Skeletal muscle tissue (tissue), 4 donors: ENCODE results near the gene DENND1A. TPM values are rescaled to one million over a fixed set of nuclear protein-coding genes. Genes with fewer than 3 reads are reported as not detected.

Experiments used
- H3K27ac ChIP-seq: one replicate; pipeline ENCODE4 v1.7.0; 2013; ENCODE audit warnings: mild to moderate bottlenecking, low read depth, low read length, inconsistent platforms
- H3K27me3 ChIP-seq, 3 donors: one replicate each; pipeline ENCODE4 v1.7.0; 2013; ENCODE audit warnings: low read length in 3 of 3; ENCODE audit not compliant: control insufficient read depth in 3 of 3, insufficient read depth in 3 of 3
- H3K36me3 ChIP-seq, 3 donors: one replicate each; pipeline ENCODE4 v1.7.0; 2013; ENCODE audit warnings: low read length in 3 of 3; ENCODE audit not compliant: control insufficient read depth in 3 of 3, insufficient read depth in 3 of 3
- H3K4me1 ChIP-seq, 3 donors: one replicate each; pipeline ENCODE4 v1.7.0; 2013; ENCODE audit warnings: low read length in 3 of 3, mild to moderate bottlenecking in 3 of 3; ENCODE audit not compliant: control insufficient read depth in 3 of 3, insufficient read depth in 3 of 3
- H3K4me3 ChIP-seq, 3 donors: one replicate each; pipeline ENCODE4 v1.7.0; 2013; ENCODE audit warnings: low read length in 3 of 3
- H3K9ac ChIP-seq, 3 donors: one replicate each; pipeline ENCODE4 v1.7.0; 2013; ENCODE audit warnings: low read length in 3 of 3, mild to moderate bottlenecking in 3 of 3, moderate library complexity in 2 of 3, low read depth in 1 of 3
- H3K9me3 ChIP-seq, 3 donors: one replicate each; pipeline ENCODE4 v1.7.0; 2013; ENCODE audit warnings: low read length in 3 of 3; ENCODE audit not compliant: control insufficient read depth in 3 of 3
- total RNA-seq: library from RNA; depleted of rRNA; stranded (reverse); fragments of >200 nt; gene quantifications from one replicate; pipeline ENCODE4 v1.2.3, GENCODE V29; 2014
- donor health status: Osteomylitis.

The DENND1A gene
- total RNA-seq, 1 donor from 2014 or later = 23.5 TPM

DNA sequence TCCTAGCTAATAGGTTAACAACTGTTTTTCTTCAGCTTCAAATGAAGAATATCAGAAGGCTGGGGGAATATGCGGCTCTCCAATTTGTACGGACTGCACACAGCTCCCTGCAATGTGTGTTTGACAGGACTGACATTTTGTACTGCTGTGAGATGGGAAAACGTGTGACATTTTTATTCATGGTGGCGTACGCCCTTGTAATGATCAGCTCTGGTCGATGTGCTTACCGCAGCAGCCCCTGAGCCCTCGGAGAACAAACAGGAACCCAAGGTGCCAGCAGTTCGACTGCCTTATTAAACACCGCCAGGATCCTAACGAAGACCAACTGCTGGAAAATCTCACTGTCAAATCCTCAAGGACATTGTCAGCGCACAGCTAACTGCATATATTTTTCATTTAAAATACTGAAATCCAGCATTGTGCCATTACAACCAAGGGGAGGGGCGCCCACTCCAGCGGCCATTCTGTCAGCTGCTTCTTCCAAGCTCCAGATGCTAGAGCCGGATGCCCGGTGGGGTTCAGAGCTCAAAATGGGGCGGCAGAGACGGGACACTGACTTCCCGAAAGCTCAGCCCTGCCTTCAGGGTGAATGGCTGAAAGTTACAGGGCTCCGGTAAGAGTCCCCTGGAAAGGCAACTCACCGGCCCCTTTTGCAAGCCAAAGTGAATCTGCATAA lies 507.2 kb downstream of the DENND1A start:
- Histone ChIP-seq H3K9me3 (no peaks in the 10 kb centered on the region), H3K9ac (no peak overlapping the region), H3K4me3 (no peak overlapping the region), H3K4me1 (no peaks in the 10 kb centered on the region), H3K36me3 (peaks cover 9 to 15% (median 15%) of the 10 kb centered on the region in 3 donors), H3K27ac (no peak overlapping the region), H3K27me3 (no peaks in the 10 kb centered on the region)

DNA sequence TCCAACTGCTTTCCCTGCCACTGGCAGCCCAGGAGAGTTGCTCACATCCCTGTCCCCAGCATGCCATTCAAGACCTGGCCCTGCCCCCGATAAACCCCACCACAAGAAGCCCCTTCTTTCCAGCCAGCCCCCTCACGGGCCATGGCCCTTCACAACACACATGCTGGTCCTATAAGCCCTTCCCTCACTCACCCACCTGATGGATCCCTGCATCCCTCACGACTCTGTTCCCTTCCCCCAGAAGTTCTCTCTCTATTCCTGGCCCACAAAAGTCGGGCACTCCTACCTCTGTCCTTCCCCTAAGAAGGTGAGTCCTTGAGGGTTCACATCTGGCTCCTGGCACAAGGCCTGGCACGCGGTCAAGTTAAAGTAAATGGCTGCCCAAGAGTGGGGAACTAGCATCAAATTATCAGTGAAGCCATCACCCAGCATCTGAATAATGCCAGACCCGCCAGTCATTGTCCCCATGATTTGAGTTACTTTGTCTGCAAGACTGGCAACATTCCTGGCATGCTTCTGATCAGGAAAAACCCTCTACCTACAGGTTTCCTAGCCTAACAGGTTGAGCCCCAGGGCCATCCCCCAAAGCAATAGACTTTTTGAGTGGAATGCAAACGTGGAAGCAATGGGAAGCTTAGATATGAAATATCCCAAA lies 508.0 kb downstream of the DENND1A start:
- H3K36me3 ChIP-seq = peaks cover 9 to 15% (median 15%) of the 10 kb centered on the region in 3 donors
- no peak overlapping the region for H3K9ac ChIP-seq
- no peaks in the 10 kb centered on the region for H3K9me3 ChIP-seq
- no peak overlapping the region for H3K4me3 ChIP-seq
- no peak overlapping the region for H3K27ac ChIP-seq
- no peaks in the 10 kb centered on the region for H3K27me3 ChIP-seq
- no peaks in the 10 kb centered on the region for H3K4me1 ChIP-seq

DNA sequence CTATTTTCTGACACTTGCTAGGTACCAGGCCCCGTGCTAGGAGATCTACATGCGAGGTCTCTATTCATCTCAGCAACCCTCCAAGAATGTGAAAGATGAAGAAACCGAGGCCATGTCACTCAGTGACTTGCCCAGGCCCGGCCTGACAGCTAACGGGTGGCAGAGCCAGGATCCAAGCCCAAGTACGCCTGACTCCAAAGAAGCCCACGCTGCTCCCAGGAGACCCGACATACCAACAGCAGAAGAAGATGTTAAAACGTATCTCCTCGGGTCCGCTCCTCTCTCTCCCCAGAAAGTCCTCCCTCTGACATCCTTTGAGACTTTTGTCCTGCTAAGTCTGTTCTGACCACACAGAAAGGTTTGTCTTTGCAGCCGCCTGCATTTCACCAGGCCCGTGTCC lies 508.7 kb downstream of the DENND1A start:
- no peak overlapping the region for H3K9ac ChIP-seq
- H3K27ac ChIP-seq = no peak overlapping the region
- no peak overlapping the region for H3K4me3 ChIP-seq
- H3K9me3 ChIP-seq = no peaks in the 10 kb centered on the region
- H3K36me3 ChIP-seq = peaks cover 12 to 15% (median 15%) of the 10 kb centered on the region in 3 donors
- no peaks in the 10 kb centered on the region for H3K4me1 ChIP-seq
- H3K27me3 ChIP-seq = no peaks in the 10 kb centered on the region

GRCh38 chr9:123420592-123421111 lies 509.3 kb downstream of the DENND1A start:
- peaks cover 13 to 15% (median 15%) of the 10 kb centered on the region in 3 donors for H3K36me3 ChIP-seq
- no peak overlapping the region for H3K9ac ChIP-seq
- no peak overlapping the region for H3K27ac ChIP-seq
- H3K27me3 ChIP-seq = no peaks in the 10 kb centered on the region
- no peak overlapping the region for H3K4me3 ChIP-seq
- H3K9me3 ChIP-seq = no peaks in the 10 kb centered on the region
- no peaks in the 10 kb centered on the region for H3K4me1 ChIP-seq

GRCh38 chr9:123419721-123420591 lies 510.0 kb downstream of the DENND1A start:
- no peak overlapping the region for H3K27ac ChIP-seq
- H3K9ac ChIP-seq = no peak overlapping the region
- no peak overlapping the region for H3K4me3 ChIP-seq
- H3K36me3 ChIP-seq = peaks cover 13 to 17% (median 15%) of the 10 kb centered on the region in 3 donors
- no peaks in the 10 kb centered on the region for H3K27me3 ChIP-seq
- H3K9me3 ChIP-seq = no peaks in the 10 kb centered on the region
- no peaks in the 10 kb centered on the region for H3K4me1 ChIP-seq

DNA sequence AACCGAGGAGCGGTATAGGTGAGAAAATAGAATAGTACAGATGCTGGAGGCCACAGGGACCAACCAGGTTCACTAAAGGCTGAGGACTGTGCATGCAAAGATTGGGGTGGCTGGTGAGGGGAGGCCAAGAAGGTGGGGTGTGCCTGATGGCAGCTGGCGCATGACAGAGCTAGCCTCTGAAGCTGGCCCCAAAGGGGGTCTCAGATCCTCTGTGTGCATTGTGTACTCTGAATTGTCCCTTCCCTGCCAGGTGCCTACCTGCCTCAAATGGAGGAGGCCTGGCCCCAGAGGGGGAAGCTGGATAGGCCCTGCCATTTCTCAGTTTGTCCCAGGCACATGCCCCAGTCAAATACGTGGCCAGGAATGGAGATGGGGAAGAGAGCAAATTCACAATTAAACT lies 510.8 kb downstream of the DENND1A start:
- no peaks in the 10 kb centered on the region for H3K4me1 ChIP-seq
- no peak overlapping the region for H3K4me3 ChIP-seq

DNA sequence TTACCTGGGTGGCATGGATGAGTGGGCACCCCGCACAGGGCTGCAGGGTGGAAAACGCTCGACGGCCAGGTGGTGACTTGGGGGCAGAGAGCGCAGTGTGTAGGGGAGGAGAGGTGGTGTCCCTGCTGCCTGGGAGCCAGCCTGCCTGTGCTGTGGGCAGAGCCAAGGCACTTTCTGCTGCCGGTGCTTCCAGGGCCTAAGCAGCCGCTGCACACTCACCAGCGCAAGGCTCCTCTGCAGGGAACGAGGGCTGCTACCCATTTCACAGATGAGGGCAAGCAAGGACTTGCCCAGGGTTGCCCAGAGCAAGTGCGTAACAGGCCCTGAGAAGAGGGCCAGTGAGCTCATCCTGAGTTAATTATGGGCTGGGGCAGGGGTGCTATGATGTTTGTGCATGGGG lies 511.4 kb downstream of the DENND1A start:
- no peak overlapping the region for H3K27ac ChIP-seq
- H3K9ac ChIP-seq = no peak overlapping the region
- no peaks in the 10 kb centered on the region for H3K9me3 ChIP-seq
- H3K27me3 ChIP-seq = no peaks in the 10 kb centered on the region
- H3K4me1 ChIP-seq = no peaks in the 10 kb centered on the region
- no peak overlapping the region for H3K4me3 ChIP-seq
- peaks cover 12 to 17% (median 13%) of the 10 kb centered on the region in 3 donors for H3K36me3 ChIP-seq

More for the DNA sequence above, 510.8 kb downstream of the DENND1A start:
- Histone ChIP-seq H3K9ac (no peak overlapping the region), H3K27ac (no peak overlapping the region), H3K9me3 (no peaks in the 10 kb centered on the region), H3K36me3 (peaks cover 13 to 17% (median 15%) of the 10 kb centered on the region in 3 donors), H3K27me3 (no peaks in the 10 kb centered on the region)

DNA sequence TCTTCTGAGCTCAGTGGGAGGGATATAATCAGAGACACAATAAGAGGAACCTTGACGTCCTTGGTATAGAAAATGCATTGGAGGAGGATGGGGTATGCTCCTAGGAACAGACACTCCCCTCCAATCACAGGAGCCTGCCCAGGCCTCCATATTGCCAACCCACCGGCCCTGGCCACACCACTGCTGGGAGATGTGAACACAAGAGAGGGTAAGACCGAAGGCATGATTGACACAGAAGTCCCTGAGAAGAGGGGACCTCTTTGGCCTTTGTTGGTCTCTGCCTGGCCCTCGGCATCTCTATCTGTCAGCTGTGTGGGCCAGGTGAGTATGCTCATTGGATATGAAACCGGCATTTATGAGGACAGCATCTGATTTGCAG lies 511.9 kb downstream of the DENND1A start:
- Histone ChIP-seq H3K27ac (no peak overlapping the region), H3K4me3 (no peak overlapping the region), H3K9ac (no peak overlapping the region), H3K36me3 (peaks cover 9 to 14% (median 11%) of the 10 kb centered on the region in 3 donors), H3K27me3 (no peaks in the 10 kb centered on the region), H3K9me3 (no peaks in the 10 kb centered on the region), H3K4me1 (no peaks in the 10 kb centered on the region)

DNA sequence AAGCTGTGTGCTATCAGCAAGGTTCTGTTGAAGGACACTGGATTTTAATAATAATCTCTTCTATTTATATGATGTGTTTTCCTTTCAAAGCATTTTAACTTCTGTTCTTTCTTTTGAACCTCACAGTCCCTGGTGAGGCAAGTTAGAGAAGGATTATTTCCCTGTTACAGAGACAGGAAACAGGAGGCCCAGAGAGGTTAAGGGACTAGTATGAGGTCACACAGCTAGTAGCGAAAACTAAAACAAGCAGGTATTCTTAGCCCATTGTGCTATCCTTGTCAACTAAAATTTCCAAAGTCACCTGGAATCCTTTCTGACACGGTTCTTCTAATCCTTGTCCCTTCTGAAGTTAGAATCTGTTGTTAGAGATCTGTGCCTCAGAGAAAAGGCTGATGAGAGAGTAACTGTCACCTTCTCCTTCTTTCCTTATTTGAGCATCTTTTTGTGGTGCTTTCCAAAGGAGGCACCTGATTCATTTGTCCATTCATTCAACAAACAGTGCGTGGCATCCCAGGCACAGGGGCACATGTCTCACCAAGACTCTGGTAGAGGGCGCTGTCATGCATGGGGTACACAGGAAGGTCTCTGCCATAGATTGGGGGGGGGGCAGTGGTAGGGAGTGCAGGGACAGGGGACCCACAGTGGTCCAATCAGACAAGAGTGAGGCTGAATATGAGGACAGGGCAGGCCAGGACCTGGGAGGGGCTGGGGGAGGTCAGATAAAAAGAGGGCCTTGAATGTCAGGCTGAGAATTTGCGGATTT lies 512.5 kb downstream of the DENND1A start:
- no peak overlapping the region for H3K4me3 ChIP-seq
- H3K27me3 ChIP-seq = no peaks in the 10 kb centered on the region
- no peaks in the 10 kb centered on the region for H3K4me1 ChIP-seq
- no peak overlapping the region for H3K9ac ChIP-seq
- peaks cover 9 to 12% (median 11%) of the 10 kb centered on the region in 3 donors for H3K36me3 ChIP-seq
- H3K27ac ChIP-seq = no peak overlapping the region
- H3K9me3 ChIP-seq = no peaks in the 10 kb centered on the region
